Measurements from ENCODE around the gene FAM210B.

FAM210B gene

DNA sequence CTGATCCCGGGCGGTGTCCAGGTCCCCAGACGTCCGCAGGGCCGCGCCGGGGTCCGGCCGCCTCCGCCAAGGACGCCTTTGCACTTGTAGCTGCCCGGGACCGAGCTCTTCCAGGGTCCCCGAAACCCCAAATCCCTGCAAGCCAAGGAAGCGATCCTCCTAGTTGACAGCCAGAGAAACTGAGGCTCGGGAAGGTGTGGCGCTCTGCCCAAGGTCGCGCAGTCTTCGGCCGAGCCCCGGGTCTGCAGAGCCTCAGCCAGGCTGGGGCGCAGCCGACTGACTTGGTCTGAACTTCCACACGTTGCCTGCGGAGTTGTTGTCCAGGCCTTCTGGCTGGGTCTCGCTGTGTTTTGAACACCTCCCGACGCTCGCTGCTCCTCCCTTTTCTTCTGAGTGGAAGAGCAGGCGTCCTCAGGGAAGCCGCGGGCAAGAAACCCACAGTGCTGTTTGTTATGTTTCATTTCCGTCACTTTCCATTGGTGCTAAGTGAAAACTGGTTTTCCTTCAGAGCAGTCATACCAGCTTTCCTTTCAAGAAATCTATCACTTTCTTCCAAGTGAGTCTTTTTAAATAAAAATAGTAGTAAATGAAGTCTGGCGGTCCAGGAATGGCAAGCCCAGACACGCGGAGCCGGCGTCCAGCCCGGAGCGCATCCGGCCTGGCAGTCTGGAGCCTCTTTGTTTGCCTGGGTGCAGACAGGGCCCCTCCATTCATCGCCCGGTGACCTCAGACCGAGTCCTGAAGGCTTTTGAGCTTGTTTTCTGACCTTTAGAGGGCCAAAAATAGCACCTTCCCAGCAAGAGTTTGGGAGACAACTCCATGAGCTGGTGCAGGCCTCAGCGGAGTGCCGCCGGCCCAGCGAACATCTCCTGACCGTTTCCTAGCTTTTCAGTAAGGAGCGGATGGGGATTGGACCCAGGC lies 698 bp downstream of the FAM210B start:
- TF ChIP-seq CTCF (IDR thresholded peaks at IDR 0.05; ENCODE audit: low read depth, low read length, missing control alignments), result no peak

GRCh38 chr20:56360133-56360907 lies 1.5 kb downstream of the FAM210B start:
- peak overlapping the region; percentile 64 for H3K4me3 ChIP-seq (replicated peaks; ENCODE audit: low read depth, low read length)
- TF ChIP-seq CTCF (IDR thresholded peaks at IDR 0.05; ENCODE audit: low read depth, low read length, missing control alignments), result no peak
- no peak for DNase-seq (ENCODE audit: extremely low read depth, low read depth)

More for the DNA sequence above, 698 bp downstream of the FAM210B start:
- no peak for DNase-seq (ENCODE audit: extremely low read depth, low read depth)
- peak overlapping the region; percentile 64 for H3K4me3 ChIP-seq (replicated peaks; ENCODE audit: low read depth, low read length)

DNA sequence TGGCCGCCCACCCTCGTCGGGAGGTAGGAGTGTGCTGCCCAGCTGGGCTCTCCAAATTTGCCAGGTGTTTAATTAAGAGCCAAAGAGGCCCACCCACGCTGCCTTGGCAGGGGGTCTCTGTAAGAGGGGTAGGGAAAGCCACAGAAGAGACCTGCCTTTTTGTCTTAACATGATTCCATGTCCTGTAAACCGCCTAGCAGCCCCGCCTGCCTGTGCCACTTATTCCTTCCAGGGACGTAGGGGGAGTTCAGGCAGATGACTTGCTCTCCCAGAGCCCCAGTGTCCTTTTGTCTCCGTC lies 2.1 kb downstream of the FAM210B start:
- no peak for TF ChIP-seq CTCF (IDR thresholded peaks at IDR 0.05; ENCODE audit: low read depth, low read length, missing control alignments)
- H3K4me3 ChIP-seq (replicated peaks; ENCODE audit: low read depth, low read length), result peak overlapping the region; percentile 64
- DNase-seq (ENCODE audit: extremely low read depth, low read depth), result no peak

- no peak for DNase-seq (ENCODE audit: extremely low read depth, low read depth)
- no peak overlapping the region for H3K4me3 ChIP-seq (replicated peaks; ENCODE audit: low read depth, low read length)
Measured at GRCh38 chr20:56361900-56362299, 3.1 kb downstream of the FAM210B start.

DNA sequence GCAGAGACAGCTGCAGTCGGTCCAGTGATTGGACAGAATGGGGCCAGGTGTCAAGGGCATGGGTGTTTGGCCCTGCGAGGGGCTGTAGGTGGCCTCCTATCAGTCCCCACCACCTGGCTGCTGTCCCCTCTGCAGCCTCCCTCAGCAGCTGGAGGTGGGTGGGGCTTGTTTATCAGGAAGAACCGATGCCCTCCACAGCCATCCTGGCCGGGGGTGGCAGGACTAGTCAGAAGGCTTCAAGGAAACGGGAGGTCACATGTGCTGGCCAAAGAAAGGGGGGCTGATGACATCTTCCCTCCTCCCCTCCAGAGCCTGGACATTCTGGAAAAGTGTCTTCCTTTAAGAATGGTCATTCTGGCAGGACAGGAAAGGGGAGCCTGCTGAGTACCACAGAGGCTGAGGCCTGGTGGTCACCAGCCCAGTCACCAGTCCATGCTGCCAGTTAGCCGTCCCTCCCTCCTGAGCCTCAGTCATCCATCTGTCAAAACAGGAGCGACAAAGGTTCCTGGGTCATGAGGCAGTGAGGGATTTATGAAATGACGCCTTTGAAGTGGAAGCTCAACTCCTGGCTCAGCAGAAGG lies 4.1 kb downstream of the FAM210B start:
- no peak for TF ChIP-seq CTCF (IDR thresholded peaks at IDR 0.05; ENCODE audit: low read depth, low read length, missing control alignments)
- no peak for DNase-seq (ENCODE audit: extremely low read depth, low read depth)
- no peak overlapping the region for H3K4me3 ChIP-seq (replicated peaks; ENCODE audit: low read depth, low read length)

More at GRCh38 chr20:56361900-56362299, 3.1 kb downstream of the FAM210B start:
- no peak for TF ChIP-seq CTCF (IDR thresholded peaks at IDR 0.05; ENCODE audit: low read depth, low read length, missing control alignments)

DNA sequence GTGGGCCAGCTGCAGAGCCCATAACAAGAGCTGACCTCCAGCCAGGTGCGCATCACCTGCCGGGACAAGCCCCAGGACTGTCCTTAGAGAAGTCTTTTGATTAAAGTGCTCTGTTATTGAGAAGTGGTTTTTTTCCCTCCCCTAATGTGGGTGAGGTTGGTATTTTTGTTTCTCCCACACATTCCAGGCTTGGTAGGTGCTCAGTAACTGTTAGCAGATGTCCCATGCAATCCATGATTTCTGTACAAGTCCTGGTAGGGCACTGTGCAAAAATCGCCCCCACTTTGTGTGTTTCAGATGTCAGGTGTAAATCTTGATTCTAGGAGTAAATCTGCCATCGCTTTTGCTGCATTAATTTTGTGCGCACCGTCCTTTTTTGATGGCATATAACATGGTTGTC lies 4.7 kb downstream of the FAM210B start:
- no peak overlapping the region for H3K4me3 ChIP-seq (replicated peaks; ENCODE audit: low read depth, low read length)
- no peak for DNase-seq (ENCODE audit: extremely low read depth, low read depth)
- TF ChIP-seq CTCF (IDR thresholded peaks at IDR 0.05; ENCODE audit: low read depth, low read length, missing control alignments), result no peak
